Thyroid gland (tissue), 4 donors: ENCODE results near the gene DIP2C. TPM values are rescaled to one million over a fixed set of nuclear protein-coding genes. Genes with fewer than 3 reads are reported as not detected.

Source experiments
- DNase-seq, 2 donors: peaks; one replicate each; pipeline ENCODE4 v3.0.0-alpha.2; 2019
- H3K27ac ChIP-seq, 3 donors: fragments of 200-600 bp; sonication (generic); 1 replicate in 2 of 3; 2 replicates in 1 of 3; pipeline ENCODE4 v1.5.1; 2016 to 2019; ENCODE audit warnings: mild to moderate bottlenecking in 1 of 3, moderate library complexity in 1 of 3
- H3K27me3 ChIP-seq: fragments of 200-600 bp; sonication (generic); one replicate; pipeline ENCODE4 v1.5.1; 2019
- H3K36me3 ChIP-seq, 2 donors: fragments of 200-600 bp; sonication (generic); one replicate each; pipeline ENCODE4 v1.5.1; 2016 to 2019
- H3K4me1 ChIP-seq, 2 donors: fragments of 200-600 bp; sonication (generic); one replicate each; pipeline ENCODE4 v1.5.1; 2017 to 2019
- H3K4me3 ChIP-seq, 3 donors: fragments of 200-600 bp; sonication (generic); replicated peaks in 1 of 3; 1 replicate in 2 of 3; 2 replicates in 1 of 3; pipeline ENCODE4 v1.5.1; 2016; ENCODE audit warnings: mild to moderate bottlenecking in 1 of 3
- H3K9me3 ChIP-seq: fragments of 200-600 bp; sonication (generic); one replicate; pipeline ENCODE4 v1.5.1; 2017
- CTCF ChIP-seq, 6 experiments: fragments of 200-600 bp in 3 of 6; fragments of 450-650 bp in 3 of 6; sonication (generic) in 3 of 6; IDR thresholded peaks; one replicate each; pipeline ENCODE4 v1.5.1; 2016 to 2019; ENCODE audit warnings: antibody characterized with exemption in 6 of 6, mild to moderate bottlenecking in 2 of 6, inconsistent platforms in 1 of 6, moderate library complexity in 1 of 6
- POLR2A ChIP-seq, 2 donors: fragments of 450-650 bp; IDR thresholded peaks; one replicate each; pipeline ENCODE4 v1.6.1; 2017; ENCODE audit warnings: antibody characterized with exemption in 2 of 2, mild to moderate bottlenecking in 2 of 2, moderate library complexity in 1 of 2
- WGBS, 2 donors: methylation state at CpG; one replicate each; pipeline ENCODE4 v1.1.5; 2017; 5-methylcytosine and 5-hydroxymethylcytosine counted together
- intact Hi-C: fragments of 100-400 bp; cut with DNase I; formaldehyde crosslinking; loops from one replicate; pipeline ENCODE4 v1.15.1; 2023
- total RNA-seq, 4 donors: library from RNA; depleted of rRNA; stranded (reverse); fragments of >200 nt; gene quantifications; one replicate each; pipeline ENCODE4 v1.2.3, GENCODE V29; 2016

Gene DIP2C
- total RNA-seq, 4 donors from 2014 or later: 11.4 to 14.6 (median 12.3) TPM

DNA sequence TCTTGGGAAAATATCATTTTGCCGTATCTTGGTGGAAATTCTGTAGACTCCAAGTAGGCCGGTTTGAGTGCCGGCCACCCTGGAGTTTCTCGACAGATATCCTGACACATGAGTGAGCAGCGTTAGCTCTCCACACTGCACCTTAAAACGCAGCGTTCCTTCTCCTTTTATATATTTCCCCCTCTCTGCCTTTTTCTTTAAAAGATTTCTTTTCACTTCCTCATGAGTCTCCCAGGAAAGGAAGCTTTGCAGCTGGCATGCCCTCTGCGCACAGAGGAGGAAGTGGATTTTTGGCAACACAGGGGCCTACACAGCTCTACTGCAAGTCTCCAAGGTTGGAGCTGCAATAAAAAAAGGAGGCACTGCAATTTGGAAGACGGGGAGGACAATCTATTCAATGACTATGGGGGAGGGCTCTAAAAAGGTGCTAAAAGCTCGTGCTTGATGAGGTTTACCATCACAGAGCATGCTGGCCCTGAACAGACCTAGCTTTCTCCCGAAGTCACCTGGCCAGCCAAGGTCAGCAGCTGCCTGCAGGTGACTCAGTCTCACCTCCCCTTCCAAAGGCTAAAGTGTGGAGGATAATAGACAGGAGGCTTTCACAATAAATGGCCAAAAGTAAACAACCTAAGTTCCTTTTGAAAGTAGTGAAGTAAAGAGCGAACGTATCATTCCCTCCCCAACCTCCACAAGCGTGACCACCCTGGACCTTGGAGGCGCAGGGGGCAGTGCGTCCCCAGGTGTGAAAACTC, 301.4 kb downstream of the DIP2C start:
- Histone ChIP-seq H3K27me3 (no peaks in the 10 kb centered on the region), H3K27ac (no peak overlapping the region), H3K9me3 (no peaks in the 10 kb centered on the region), H3K4me3 (no peak overlapping the region), H3K36me3 (peaks cover 0 to 8% of the 10 kb centered on the region in 2 donors), H3K4me1 (peaks cover 0 to 10% of the 10 kb centered on the region in 2 donors)
- no peak for TF ChIP-seq POLR2A (IDR thresholded peaks at IDR 0.05)
- no peak for TF ChIP-seq CTCF (IDR thresholded peaks at IDR 0.05)
- intact Hi-C loops: no loop called here
- no peak for DNase-seq
- WGBS, 2 donors: 90 to 92% methylated on average over 16 of the region's 16 CpGs

- WGBS, 2 donors: 87 to 88% methylated on average over 5 of the region's 5 CpGs
- Histone ChIP-seq H3K27me3 (no peaks in the 10 kb centered on the region), H3K4me3 (no peak overlapping the region), H3K36me3 (peaks cover 0 to 8% of the 10 kb centered on the region in 2 donors), H3K4me1 (peaks cover 0 to 10% of the 10 kb centered on the region in 2 donors), H3K9me3 (no peaks in the 10 kb centered on the region), H3K27ac (no peak overlapping the region)
- intact Hi-C loops: no loop called here
- TF ChIP-seq POLR2A (IDR thresholded peaks at IDR 0.05) (no peak), CTCF (IDR thresholded peaks at IDR 0.05) (no peak)
- DNase-seq: no peak
Observed at GRCh38 chr10:387593-387891, 301.9 kb downstream of the DIP2C start.

DNA sequence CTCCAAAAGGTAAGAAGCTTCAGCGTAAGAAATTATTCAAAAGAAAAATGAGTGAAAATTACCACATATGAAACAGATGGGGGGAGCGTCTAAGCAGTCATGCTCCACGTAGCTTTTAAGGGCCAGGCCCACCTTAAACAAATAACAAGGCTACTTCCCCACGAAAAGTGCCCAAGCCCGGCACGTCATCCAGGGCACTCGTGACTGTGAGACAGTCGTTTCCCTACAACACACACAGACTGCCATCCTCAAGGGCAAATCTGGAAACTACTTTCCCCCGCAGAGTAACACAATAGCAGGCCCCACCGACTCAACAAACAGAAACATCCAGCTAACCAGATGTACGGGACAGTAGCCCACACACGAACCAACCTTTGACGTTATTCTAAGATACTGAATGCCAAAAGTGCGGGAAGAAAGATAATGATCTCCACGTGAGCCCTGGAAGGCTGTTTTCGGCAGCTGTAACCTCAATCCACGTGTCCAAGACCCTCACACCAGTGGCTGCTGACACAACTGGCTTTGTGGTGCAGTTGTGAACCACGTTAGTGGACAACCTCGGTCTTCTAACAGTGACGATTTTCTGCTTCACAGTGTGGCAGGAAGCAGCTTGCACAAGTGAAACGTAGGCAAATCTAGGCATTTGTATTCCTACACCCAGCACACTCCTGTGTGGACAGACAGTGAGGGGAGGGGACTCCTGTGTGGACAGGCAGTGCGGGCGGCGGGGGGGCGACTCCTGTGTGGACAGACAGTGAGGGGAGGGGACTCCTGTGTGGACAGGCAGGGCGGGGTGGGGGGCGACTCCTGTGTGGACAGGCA, 302.5 kb downstream of the DIP2C start:
- no peak for TF ChIP-seq POLR2A (IDR thresholded peaks at IDR 0.05)
- TF ChIP-seq CTCF (IDR thresholded peaks at IDR 0.05): no peak
- H3K27ac ChIP-seq: no peak overlapping the region
- intact Hi-C loops: no loop called here

GRCh38 chr10:385571-386300, 303.7 kb downstream of the DIP2C start:
- TF ChIP-seq POLR2A (IDR thresholded peaks at IDR 0.05): no peak
- no peak for TF ChIP-seq CTCF (IDR thresholded peaks at IDR 0.05)
- H3K4me3 ChIP-seq: no peak overlapping the region
- 87 to 88% methylated on average over 30 to 31 of the region's 31 CpGs for WGBS, 2 donors

More for the DNA sequence above, 302.5 kb downstream of the DIP2C start:
- WGBS, 2 donors: 81 to 87% methylated on average over 27 of the region's 27 CpGs
- no peaks in the 10 kb centered on the region for H3K27me3 ChIP-seq
- no peak overlapping the region for H3K4me3 ChIP-seq
- DNase-seq: no peak
- peaks cover 0 to 10% of the 10 kb centered on the region in 2 donors for H3K4me1 ChIP-seq
- H3K9me3 ChIP-seq: no peaks in the 10 kb centered on the region
- H3K36me3 ChIP-seq: peaks cover 0 to 8% of the 10 kb centered on the region in 2 donors

More at GRCh38 chr10:385571-386300, 303.7 kb downstream of the DIP2C start:
- peaks cover 0 to under 1% of the 10 kb centered on the region in 2 donors for H3K4me1 ChIP-seq
- no peaks in the 10 kb centered on the region for H3K9me3 ChIP-seq
- H3K36me3 ChIP-seq: peaks cover 0 to 8% of the 10 kb centered on the region in 2 donors
- intact Hi-C loops: no loop called here
- no peak overlapping the region for H3K27ac ChIP-seq
- no peaks in the 10 kb centered on the region for H3K27me3 ChIP-seq
- no peak for DNase-seq
